Muscle layer of colon (tissue), 2 donors: ENCODE results near the gene AMPH.
"Not testable (repeated sequence)": the region's sequence is repeated elsewhere in the genome, so short reads cannot be mapped to it uniquely, and the experiment has no call there.

Experiments
- H3K27ac ChIP-seq: one replicate; pipeline ENCODE4 v1.7.0; 2013; ENCODE audit warnings: low read depth, mild to moderate bottlenecking, low read length, moderate library complexity
- H3K27me3 ChIP-seq, 2 donors: one replicate each; pipeline ENCODE4 v1.7.0; 2013; ENCODE audit warnings: low read length in 2 of 2, mild to moderate bottlenecking in 2 of 2; ENCODE audit not compliant: insufficient read depth in 2 of 2, control insufficient read depth in 1 of 2
- H3K36me3 ChIP-seq: one replicate; pipeline ENCODE4 v1.7.0; 2013; ENCODE audit warnings: mild to moderate bottlenecking, low read length; ENCODE audit not compliant: insufficient read depth
- H3K4me1 ChIP-seq: one replicate; pipeline ENCODE4 v1.7.0; 2013; ENCODE audit warnings: mild to moderate bottlenecking, low read length; ENCODE audit not compliant: insufficient read depth
- H3K4me3 ChIP-seq, 2 donors: one replicate each; pipeline ENCODE4 v1.7.0; 2013; ENCODE audit warnings: low read length in 2 of 2, low read depth in 1 of 2, mild to moderate bottlenecking in 1 of 2, moderate library complexity in 1 of 2
- H3K9ac ChIP-seq: one replicate; pipeline ENCODE4 v1.7.0; 2013; ENCODE audit warnings: low read length
- H3K9me3 ChIP-seq: one replicate; pipeline ENCODE4 v1.7.0; 2013; ENCODE audit warnings: mild to moderate bottlenecking, low read length
- donor health status: abdominal sarcoma.
- donor health status: Adenocarcinoma of cecum.

The AMPH gene

GRCh38 chr7:38360776-38361175 is 270.4 kb downstream of the AMPH start:
- no peak overlapping the region for H3K4me3 ChIP-seq
- H3K4me1 ChIP-seq, result no peaks in the 10 kb centered on the region

DNA sequence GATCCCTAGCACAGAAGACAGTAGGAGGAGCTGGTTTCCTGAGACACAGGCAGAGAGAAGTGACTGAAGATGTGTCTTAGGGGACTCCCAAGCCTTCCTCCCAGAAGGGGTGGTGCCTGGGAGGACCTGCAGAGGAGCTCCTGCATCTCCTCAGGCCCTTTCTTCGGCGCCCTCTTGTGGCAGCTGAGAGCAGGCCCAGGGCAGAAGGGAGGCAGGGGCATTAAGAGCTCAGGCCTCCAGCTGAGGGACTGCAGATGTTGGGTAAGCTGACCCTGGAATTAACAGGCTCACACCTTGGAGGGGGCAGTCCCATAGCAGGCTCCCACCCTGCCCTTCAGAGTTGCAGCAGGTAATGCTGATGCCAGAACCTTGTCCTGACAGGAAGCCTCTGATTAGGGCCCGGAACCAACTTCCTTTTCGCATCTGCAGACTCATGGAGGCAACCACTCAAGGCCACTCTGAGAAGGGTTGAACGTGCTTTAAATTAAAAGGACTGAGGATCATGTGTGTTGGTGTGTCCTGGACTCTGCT is 272.0 kb downstream of the AMPH start:
- not testable (repeated sequence) for H3K9ac ChIP-seq

More at GRCh38 chr7:38360776-38361175, 270.4 kb downstream of the AMPH start:
- Histone ChIP-seq H3K27ac (no peak overlapping the region), H3K36me3 (no peaks in the 10 kb centered on the region), H3K27me3 (no peaks in the 10 kb centered on the region), H3K9me3 (no peaks in the 10 kb centered on the region), H3K9ac (no peak overlapping the region)

GRCh38 chr7:38358273-38358831 is 272.8 kb downstream of the AMPH start:
- not testable (repeated sequence) for H3K4me3 ChIP-seq, H3K36me3 ChIP-seq, H3K4me1 ChIP-seq, H3K27me3 ChIP-seq, H3K9ac ChIP-seq, H3K9me3 ChIP-seq, H3K27ac ChIP-seq

More for the DNA sequence above, 272.0 kb downstream of the AMPH start:
- H3K27me3 ChIP-seq, H3K4me1 ChIP-seq, H3K27ac ChIP-seq, H3K9me3 ChIP-seq, H3K4me3 ChIP-seq, H3K36me3 ChIP-seq: not testable (repeated sequence)

GRCh38 chr7:38354271-38354851 is 276.8 kb downstream of the AMPH start:
- H3K9ac ChIP-seq, H3K4me1 ChIP-seq, H3K4me3 ChIP-seq, H3K36me3 ChIP-seq, H3K27ac ChIP-seq, H3K27me3 ChIP-seq, H3K9me3 ChIP-seq: not testable (repeated sequence)

DNA sequence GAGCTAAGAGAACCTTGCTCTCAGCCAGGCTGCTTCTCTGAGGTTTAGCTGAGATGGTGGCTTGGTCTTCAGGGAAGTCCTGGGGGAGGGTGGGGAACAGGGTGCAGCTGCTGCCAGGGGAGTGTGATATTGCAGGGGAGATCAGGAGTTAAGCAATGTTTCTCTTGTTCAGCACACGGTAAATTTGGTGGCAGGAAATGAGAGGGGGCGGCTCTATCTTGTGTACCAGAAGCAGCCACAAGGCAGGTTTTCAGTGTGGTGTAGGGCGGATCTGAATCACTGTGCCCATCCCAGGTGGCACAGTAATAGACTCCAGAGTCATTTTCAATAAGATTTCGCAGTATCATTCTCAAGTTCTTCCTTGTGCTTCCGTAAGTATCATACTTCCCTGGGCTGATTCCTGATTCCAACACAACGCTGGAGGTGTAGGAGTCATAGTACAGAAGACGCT is 277.7 kb downstream of the AMPH start:
- H3K9ac ChIP-seq, H3K27ac ChIP-seq, H3K4me1 ChIP-seq, H3K9me3 ChIP-seq, H3K27me3 ChIP-seq, H3K36me3 ChIP-seq, H3K4me3 ChIP-seq: not testable (repeated sequence)

DNA sequence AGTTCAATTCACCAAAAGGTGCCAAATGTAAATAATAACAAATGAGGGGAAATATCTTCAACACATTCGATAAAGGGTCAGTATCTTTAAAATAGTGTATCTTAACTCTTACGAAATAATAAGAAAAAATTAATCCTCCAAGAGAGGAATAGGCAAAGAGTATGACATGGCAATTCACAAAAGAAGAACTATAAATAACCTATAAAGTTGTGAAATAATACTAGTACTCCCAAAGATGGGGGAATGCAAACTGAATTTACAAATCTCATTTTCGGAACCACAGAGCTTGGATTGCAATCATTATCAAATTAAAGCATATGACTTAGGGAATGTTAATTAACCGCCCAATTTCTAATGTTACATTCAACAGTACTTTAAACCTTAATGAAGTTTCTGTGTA is 279.6 kb downstream of the AMPH start:
- H3K9ac ChIP-seq, result no peak overlapping the region
- no peaks in the 10 kb centered on the region for H3K9me3 ChIP-seq
- no peak overlapping the region for H3K27ac ChIP-seq
- no peaks in the 10 kb centered on the region for H3K4me1 ChIP-seq
- H3K36me3 ChIP-seq, result no peaks in the 10 kb centered on the region
- H3K27me3 ChIP-seq, result no peaks in the 10 kb centered on the region
- no peak overlapping the region for H3K4me3 ChIP-seq

GRCh38 chr7:38350777-38351176 is 280.4 kb downstream of the AMPH start:
- not testable (repeated sequence) for H3K4me3 ChIP-seq, H3K36me3 ChIP-seq, H3K9me3 ChIP-seq, H3K4me1 ChIP-seq, H3K9ac ChIP-seq, H3K27ac ChIP-seq, H3K27me3 ChIP-seq

DNA sequence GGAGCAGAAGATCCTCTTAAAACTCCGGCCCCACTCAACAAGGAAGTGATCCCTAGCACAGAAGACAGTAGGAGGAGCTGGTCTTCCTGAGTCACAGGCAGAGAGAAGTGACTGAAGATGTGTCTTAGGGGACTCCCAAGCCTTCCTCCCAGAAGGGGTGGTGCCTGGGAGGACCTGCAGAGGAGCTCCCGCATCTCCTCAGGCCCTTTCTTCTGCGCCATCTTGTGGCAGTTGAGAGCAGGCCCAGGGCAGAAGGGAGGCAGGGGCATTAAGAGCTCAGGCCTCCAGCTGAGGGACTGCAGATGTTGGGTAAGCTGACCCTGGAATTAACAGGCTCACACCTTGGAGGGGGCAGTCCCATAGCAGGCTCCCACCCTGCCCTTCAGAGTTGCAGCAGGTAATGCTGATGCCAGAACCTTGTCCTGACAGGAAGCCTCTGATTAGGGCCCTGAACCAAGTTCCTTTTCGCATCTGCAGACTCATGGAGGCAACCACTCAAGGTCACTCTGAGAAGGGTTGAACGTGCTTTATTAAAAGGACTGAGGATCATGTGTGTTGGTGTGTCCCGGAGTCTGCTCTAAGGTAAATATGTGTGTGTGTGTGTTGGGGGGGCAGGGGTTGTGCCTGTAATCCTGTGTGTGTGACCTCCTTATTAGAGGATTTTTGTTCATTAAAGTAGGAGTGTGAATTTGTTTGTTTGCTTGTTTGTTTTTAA is 281.1 kb downstream of the AMPH start:
- H3K9ac ChIP-seq, H3K4me3 ChIP-seq, H3K27ac ChIP-seq, H3K4me1 ChIP-seq, H3K27me3 ChIP-seq, H3K36me3 ChIP-seq, H3K9me3 ChIP-seq: not testable (repeated sequence)

DNA sequence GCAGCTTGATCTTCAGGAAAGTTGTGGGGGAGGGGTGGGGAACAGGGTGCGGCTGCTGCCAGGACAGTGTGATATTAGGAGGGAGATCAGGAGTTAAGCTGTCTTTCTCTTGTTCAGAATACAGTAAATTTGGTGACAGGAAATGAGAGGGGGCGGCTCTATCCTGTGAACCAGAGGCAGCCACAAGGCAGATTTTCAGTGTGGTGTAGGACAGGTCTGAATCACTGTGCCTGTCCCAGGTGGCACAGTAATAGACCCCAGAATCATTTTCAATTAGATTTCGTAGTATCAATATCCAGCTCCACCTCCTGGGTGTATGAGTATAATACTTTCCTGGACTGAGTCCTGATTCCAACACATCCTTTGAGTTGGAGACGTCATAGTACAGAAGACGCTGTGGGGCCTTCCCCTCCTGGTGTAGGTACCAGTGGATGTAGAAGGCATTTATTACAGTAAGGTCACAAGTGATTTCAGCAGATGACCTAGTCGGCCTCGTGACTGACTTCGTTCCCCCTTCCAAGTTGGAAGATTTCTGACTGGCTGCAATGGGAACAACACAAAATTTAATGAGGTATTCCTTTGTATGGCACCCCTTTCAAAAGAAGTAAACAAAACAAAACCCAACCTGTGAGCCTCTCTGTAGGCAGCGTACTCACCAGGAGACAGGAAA is 281.9 kb downstream of the AMPH start:
- H3K9ac ChIP-seq, H3K4me1 ChIP-seq, H3K27ac ChIP-seq, H3K4me3 ChIP-seq, H3K9me3 ChIP-seq, H3K27me3 ChIP-seq, H3K36me3 ChIP-seq: not testable (repeated sequence)

- not testable (repeated sequence) for H3K9ac ChIP-seq, H3K9me3 ChIP-seq, H3K27me3 ChIP-seq, H3K4me3 ChIP-seq, H3K27ac ChIP-seq, H3K36me3 ChIP-seq, H3K4me1 ChIP-seq
Measured at GRCh38 chr7:38345299-38346172, 285.6 kb downstream of the AMPH start.

DNA sequence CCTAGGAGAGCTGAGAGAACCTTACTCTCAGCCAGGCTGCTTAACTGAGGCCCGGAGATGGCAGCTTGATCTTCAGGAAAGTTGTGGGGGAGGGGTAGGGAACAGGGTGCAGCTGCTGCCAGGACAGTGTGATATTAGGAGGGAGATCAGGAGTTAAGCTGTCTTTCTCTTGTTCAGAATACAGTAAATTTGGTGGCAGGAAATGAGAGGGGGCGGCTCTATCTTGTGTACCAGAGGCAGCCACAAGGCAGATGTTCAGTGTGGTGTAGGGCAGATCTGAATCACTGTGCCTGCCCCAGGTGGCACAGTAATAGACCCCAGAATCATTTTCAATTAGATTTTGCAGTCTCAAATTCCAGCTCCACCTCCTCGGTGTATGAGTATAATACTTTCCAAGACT is 286.4 kb downstream of the AMPH start:
- not testable (repeated sequence) for H3K4me1 ChIP-seq, H3K27me3 ChIP-seq, H3K9ac ChIP-seq, H3K36me3 ChIP-seq, H3K4me3 ChIP-seq, H3K9me3 ChIP-seq, H3K27ac ChIP-seq
